ENCODE data around the gene ICOSLG.
A peak's percentile ranks its signal among the peaks of the same experiment; 100 is the strongest.
"Not testable (repeated sequence)": the region's sequence is repeated elsewhere in the genome, so short reads cannot be mapped to it uniquely, and the experiment has no call there.

ICOSLG gene

DNA sequence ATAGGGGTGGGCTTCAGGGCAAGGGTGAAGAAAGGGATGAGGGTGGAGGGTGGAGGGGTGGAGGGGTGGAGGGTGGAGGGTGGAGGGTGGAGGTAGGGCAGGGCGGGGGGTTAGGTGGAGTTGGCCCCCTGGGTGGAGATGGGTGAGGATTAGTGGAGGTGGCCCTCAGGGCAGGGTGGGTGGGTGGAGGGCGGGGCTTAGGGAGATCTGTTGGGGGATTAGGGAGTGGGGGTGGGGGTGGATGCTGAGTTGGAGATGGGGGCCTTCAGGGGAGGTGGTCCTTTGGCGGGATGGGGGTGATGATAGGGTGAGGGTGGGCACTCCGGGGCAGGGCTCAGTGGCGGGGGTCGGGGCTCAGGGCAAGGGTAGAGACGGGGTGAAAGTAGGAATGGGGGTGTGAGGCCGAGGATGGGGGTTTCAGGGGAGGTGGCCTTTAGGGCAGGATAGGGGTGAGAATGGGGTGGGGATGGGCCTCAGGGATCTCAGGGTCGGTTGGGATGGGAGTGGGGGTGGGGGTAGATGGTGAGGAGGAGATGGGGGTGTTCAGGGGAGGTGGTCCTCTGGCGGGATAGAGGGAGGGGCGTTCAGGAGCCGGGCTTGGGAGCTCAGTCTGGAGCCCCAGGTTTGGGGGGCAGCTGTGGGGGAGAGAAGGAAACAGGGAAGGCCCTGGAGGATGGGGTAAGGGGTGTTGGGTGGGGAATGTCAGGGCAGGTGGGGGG, 21.8 kb upstream of the ICOSLG start:
- DNase-seq (ENCODE audit: insufficient read length) = no peak
- no peak for FAIRE-seq
- TF ChIP-seq POLR2AphosphoS5 (IDR thresholded peaks at IDR 0.05; ENCODE audit: low read depth, low read length) (no peak), POLR2A (IDR thresholded peaks at IDR 0.05; ENCODE audit: low read depth, low read length) (no peak), TAF1 (IDR thresholded peaks at IDR 0.05; ENCODE audit: borderline replicate concordance, low read depth, low read length) (no peak)

DNA sequence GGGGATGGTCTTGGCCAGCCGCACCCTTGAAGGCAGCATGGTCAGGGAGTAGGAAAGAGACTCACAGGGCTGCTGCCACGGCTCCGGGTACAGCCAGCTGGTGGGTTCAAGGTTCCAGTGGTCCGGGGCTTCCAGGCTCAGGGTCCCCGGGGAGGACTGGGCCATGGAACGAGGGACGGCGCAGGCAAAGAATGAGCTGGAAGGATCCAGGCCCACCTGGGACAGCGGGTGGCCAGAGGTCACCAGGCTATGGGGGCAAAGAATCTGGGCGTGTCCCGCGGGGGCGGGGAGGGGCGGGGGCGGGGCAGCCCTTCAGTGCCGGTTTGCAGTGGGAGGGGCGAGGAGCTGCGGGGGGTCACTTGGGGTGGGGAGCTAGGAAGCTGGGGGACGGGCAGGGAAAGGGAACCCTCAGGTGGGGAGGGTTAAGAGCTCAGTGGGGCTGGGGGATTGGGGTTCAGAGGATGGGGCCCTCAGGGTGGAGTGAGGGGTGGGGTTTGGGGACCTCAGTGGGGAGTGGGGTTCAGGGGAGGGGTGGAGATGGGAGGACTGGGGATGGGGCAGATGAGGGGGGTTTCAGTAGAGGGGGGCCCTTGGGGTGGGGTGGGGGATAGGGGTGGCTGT, 21.0 kb upstream of the ICOSLG start, which contains the start of gene DNMT3L:
DNMT3L (minus strand) TSS at position 223 of the 621 bp plus-strand sequence. CDS start 638 bp downstream, outside the sequence.
- no peak for DNase-seq (ENCODE audit: insufficient read length)
- FAIRE-seq = no peak
- TF ChIP-seq TAF1 (IDR thresholded peaks at IDR 0.05; ENCODE audit: borderline replicate concordance, low read depth, low read length) = no peak
- no peak for TF ChIP-seq POLR2A (IDR thresholded peaks at IDR 0.05; ENCODE audit: low read depth, low read length)
- TF ChIP-seq POLR2AphosphoS5 (IDR thresholded peaks at IDR 0.05; ENCODE audit: low read depth, low read length) = no peak

DNA sequence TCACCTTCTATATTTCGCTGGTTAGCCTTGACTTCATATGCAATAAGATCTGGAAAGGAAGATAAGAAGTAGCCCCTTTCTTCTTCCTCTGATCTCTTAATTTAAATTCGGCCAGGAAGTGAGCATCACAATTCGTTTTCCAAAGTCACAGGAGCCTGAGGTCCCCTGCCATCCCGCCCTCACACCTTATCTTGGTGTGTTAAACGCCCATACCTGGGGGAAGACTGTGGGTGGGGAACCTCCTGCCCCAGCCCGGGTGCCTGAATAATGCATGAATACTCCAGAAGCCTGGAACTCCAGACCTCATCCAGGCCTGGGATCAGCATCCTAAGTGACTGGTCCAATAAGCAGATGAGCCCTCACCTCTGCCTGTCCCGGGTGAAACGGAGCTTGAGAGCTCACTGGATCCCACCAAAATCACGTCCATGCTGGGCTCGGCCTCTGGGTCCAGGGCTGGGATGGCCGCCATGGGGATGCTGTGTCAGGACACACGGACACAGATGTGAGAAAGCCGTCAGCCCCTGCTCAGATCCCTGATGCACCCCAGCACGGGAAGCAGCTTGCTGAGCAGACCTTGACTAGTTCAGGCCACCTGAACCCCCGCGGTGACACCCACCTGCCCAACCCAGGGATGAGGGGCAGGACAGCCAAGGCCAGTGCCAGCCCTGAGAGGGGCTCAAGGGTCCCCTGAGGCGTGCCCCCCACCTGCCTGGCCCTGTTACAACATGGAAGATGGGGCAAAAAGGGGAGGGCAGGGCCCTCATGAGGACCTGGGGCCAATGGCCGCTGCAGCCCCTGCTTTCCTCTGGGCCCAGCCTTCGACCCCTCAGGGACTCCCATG, 20.3 kb upstream of the ICOSLG start:
- no peak for FAIRE-seq
- no peak for DNase-seq (ENCODE audit: insufficient read length)
- TF ChIP-seq TAF1 (IDR thresholded peaks at IDR 0.05; ENCODE audit: borderline replicate concordance, low read depth, low read length) (no peak), POLR2AphosphoS5 (IDR thresholded peaks at IDR 0.05; ENCODE audit: low read depth, low read length) (no peak), POLR2A (IDR thresholded peaks at IDR 0.05; ENCODE audit: low read depth, low read length) (no peak)

DNA sequence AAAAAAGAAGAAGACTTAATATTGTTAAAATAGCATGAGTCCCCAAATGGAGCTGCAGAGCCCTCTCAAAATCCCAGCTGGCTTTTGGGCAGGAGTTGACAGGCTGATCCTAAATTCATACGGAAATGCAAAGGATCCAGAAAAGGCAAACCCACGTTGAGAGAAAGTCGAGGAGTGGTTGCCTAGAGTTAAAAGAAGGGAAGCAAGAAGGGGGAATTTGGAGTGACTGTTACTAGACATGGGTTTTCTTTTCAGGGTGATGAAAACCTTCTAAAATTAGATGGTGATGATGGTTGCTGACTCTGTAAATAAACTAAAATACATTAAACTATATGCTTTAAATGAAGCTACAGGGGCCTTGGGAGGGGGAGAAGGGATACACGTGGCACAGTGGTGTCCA, 19.3 kb upstream of the ICOSLG start:
- TF ChIP-seq TAF1 (IDR thresholded peaks at IDR 0.05; ENCODE audit: borderline replicate concordance, low read depth, low read length) (no peak), POLR2A (IDR thresholded peaks at IDR 0.05; ENCODE audit: low read depth, low read length) (no peak), POLR2AphosphoS5 (IDR thresholded peaks at IDR 0.05; ENCODE audit: low read depth, low read length) (no peak)
- DNase-seq (ENCODE audit: insufficient read length) (no peak), FAIRE-seq (no peak)

DNA sequence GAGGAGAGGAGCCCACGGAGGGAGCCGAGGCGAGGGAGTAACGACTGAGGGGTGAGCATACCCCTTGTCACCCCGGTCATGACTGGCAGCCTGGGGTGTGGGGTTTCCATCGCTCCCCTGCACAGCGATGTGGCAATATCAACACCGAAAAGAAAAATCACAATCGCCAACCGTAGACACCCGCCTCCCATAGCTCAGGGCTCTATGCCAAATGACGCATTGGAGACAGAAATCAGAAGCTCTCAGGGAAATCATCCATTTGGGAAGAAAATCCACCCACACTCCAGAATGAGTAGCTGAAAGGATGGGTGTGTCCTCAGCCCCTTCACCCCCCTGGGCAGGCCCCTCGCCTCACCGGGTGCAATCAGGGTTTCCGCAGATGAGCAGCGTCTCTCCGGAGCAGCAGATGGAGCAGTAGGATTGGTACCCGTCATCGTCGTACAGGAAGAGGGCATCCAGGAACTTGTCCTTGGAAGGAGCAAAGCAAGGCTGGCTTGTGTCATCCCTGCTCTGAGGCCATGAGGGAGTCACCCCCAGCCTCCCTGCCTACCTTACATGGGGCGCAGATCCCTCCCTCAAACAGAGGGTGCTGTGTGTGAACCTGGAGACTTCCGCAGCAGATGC, 18.5 kb upstream of the ICOSLG start:
- TF ChIP-seq POLR2A (IDR thresholded peaks at IDR 0.05; ENCODE audit: low read depth, low read length) (no peak), TAF1 (IDR thresholded peaks at IDR 0.05; ENCODE audit: borderline replicate concordance, low read depth, low read length) (no peak), POLR2AphosphoS5 (IDR thresholded peaks at IDR 0.05; ENCODE audit: low read depth, low read length) (no peak)
- DNase-seq (ENCODE audit: insufficient read length) (peak; percentile 2), FAIRE-seq (no peak)

DNA sequence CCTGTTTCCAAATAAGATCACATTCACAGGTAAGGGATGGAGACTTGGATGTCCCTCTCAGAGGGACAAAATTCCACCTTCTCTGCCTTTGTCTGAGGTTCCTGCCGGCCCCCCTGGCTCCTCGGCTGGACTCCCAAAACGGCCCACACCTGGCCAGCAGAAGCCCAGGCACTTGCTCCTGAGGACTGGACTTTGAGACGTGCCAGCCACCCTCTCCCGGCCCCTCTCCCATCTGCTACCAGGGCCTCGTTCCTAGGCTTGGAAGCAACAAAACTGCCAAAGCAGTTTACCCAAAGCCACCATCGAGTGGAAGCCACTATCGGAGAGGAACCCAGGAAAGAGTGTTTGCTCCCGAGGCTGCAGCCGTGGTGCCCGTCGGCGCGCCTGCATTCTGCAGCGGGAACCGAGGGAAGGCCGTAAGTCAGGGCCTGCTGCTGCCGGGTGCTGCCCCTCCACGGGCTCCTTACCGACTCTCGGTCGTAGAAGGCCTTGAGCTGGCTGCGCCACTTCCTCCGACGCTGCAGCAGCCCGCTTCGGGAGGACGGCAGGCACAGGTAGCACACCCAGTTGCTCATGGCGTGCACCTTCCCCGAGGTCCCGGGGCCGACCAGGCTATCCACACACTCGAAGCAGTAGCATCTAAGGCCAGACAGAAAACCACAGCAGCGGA, 17.4 kb upstream of the ICOSLG start:
- peak; percentile 13 for DNase-seq (ENCODE audit: insufficient read length)
- TF ChIP-seq TAF1 (IDR thresholded peaks at IDR 0.05; ENCODE audit: borderline replicate concordance, low read depth, low read length) (no peak), POLR2AphosphoS5 (IDR thresholded peaks at IDR 0.05; ENCODE audit: low read depth, low read length) (no peak), POLR2A (IDR thresholded peaks at IDR 0.05; ENCODE audit: low read depth, low read length) (no peak)
- no peak for FAIRE-seq

DNA sequence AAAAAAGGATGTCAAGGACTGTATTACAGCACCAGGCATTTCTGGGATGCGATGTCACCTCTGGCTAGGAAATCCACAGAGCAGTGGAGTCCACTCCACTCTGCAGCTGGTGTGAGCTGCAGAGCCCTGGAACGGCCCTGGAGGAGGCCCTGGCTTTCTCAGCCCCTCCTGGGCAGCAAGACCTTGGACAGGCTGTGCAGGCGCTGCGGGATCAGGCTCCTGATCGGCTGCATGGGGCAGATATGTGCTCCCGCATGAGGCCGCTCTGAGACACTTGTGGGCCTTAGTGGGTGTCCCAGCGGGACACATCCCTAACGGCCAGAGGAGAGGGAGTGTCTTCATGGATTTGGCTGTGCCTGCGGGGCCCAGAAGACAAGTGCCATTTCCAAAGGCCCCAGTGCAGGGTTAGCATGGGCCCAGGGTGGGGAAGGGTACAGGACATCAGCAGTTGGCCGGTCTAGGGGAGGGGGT, 14.8 kb upstream of the ICOSLG start:
- TF ChIP-seq POLR2A (IDR thresholded peaks at IDR 0.05; ENCODE audit: low read depth, low read length) (no peak), POLR2AphosphoS5 (IDR thresholded peaks at IDR 0.05; ENCODE audit: low read depth, low read length) (no peak), TAF1 (IDR thresholded peaks at IDR 0.05; ENCODE audit: borderline replicate concordance, low read depth, low read length) (no peak)
- DNase-seq (ENCODE audit: insufficient read length) (peak; percentile 5), FAIRE-seq (no peak)

DNA sequence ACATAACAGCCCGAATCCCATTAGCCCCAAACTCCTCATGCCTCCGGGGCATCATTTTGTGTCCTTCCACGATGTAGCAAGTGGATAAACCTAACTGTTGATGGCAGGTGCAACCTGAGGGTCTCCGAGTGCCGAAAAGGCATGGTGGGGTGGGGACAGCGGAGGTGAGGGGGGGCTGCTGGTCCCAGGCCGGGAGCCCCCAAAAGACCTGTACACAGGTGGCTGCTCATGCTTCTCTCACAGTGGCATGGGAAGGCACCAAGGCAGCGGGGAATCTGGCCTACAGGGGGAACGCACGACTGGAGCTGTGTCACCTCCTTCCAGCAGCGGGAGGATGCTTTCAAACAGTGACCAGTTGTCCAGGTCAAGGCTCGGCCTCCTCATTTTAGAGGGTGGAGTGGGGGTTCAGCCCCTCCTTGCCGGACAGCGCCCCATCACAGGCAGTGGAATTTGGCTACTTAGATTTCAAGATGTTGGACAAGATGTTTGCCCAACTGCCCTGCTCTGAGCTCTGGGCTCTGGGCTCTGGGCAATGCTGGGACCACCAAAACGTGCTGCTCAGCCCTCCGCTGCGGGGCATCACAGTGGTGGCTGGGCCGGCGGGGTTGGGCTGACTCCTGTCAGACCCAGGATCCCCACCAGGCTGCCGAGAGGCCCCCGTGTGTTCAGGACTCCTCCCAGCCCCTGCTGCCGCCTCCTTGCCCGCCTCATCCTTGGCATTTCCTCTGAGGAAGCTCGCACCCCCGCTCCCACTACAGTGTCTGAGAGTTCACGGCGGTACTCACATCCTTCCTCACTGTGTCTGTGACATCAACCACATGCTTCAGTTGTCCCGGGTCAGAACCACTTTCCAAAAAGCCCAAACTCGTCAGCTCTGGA, 13.3 kb upstream of the ICOSLG start:
- peak; percentile 13 for DNase-seq (ENCODE audit: insufficient read length)
- no peak for FAIRE-seq
- TF ChIP-seq POLR2AphosphoS5 (IDR thresholded peaks at IDR 0.05; ENCODE audit: low read depth, low read length) (no peak), POLR2A (IDR thresholded peaks at IDR 0.05; ENCODE audit: low read depth, low read length) (no peak), TAF1 (IDR thresholded peaks at IDR 0.05; ENCODE audit: borderline replicate concordance, low read depth, low read length) (no peak)

DNA sequence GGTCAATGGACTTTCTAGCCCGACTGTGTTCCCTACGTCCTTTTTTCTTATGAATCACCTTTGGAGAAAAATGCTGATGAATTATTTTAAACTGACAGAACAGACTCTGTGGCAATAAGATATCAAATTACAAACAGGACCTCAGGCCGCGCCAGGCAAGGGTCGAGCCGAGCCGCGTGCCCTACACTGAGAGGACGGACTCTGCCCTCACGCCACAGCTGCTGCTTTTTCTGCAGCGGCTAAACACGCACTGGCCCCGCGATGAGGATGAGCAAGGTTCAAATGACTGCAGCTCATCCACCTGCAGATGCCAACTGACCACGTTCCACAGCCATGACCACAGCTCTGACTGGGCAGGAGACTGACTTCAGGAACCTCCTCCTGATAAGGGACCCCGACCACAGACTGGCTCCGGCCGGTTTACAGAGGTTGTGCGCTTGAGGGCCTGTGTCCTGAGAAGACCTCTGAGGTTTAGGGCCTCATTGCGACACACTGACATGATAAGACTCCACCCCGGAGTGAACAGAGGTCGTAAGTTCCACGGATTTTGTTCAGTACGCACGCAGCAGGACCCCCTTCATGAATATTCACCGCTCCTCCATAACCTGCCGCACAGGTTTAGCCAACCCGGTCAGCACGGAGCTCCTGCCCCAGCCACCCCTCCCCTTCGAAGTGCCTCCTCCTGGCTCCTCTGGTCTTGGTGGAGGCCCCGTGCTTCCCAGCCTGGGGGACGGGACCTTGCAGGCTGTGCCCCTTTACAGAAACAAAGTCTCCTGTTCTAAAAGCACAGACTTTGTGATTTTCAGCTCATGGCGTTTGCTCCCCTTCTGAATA, 8.7 kb upstream of the ICOSLG start:
- not testable (repeated sequence) for FAIRE-seq; DNase-seq (ENCODE audit: insufficient read length)

DNA sequence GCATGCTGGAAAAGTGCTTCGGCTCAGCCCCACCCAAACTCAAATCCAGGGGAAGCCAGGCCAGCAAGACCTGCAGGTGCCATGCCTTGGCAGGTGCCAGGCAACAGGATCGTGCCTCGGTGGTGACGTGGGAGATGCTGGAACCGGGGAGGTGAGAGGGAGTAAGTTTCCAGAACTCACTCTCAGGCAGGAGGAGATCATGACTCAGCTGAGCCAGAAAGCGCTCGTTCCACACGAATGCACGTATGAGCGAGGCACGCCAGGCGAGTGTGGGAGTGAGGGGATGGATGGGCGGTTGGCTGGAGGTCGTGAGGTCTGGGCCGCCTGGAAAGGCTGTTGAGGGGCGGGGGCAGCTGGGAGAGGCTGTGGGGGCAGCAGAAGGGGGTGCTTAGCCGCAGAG, 7.2 kb upstream of the ICOSLG start:
- DNase-seq (ENCODE audit: insufficient read length); FAIRE-seq: not testable (repeated sequence)

DNA sequence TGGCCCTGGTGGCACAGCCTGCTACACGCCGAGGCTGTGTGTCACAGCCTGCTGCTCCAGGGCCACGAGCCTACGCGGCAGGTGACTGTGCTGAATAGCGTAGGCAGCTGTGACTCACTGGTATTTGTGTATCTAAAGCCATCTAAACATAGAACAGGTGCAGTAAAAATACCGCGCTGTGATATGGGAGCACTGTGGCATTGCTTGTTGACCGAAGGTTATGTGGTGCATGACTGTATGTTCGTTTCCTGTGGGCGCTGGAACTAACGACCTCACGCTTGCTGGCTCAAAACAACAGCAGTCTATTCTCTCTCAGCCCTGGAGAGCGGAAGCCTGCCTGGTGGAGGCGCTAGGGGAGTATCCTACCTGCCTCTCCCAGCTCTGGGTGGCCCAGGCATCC, 3.2 kb upstream of the ICOSLG start:
- DNase-seq (ENCODE audit: insufficient read length) = not testable (repeated sequence)
- FAIRE-seq = peak; percentile 100

DNA sequence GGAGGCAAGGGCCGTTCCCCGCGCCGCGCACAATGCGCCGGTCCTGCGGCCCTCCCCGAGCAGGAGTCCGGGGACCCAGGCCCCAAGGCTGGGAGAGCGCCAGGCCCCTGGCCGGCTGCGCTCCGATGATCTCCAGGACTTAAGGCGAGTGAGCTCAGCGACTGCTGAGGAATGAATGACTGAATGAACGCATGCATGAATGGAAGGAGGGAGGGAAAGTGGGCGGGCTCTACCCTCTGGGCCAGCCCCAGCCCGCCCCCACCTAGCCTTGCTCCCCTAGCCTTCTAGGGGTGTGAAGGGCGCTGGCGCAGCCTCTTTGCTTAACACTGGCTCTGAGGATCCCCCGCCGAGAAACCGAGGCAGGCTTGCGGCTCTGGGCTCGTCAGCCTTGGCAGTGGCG, 538 bp upstream of the ICOSLG start:
- FAIRE-seq = peak; percentile 98
- DNase-seq (ENCODE audit: insufficient read length) = not testable (repeated sequence)

DNA sequence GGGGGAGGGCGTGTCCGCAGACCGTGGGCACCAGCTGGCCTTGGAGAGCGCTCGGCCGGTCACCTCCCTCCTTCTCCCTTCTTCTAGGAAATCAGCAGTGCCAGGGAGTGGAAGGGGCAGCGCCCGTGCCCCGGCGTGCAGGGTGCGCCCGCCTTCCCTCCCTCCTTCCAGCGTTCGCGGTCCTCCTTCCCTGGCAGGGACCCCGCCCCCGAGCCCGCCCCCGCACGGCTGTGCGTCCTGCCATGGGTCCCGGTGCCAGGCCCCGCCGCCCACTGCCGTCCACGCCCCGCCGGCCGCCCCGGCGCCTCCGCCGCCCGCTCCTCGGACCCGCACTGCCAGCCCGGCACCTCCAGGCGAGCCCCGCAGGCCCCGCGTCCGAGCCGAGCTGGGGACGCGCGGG, 390 bp downstream of the ICOSLG start:
- DNase-seq (ENCODE audit: insufficient read length); FAIRE-seq: not testable (repeated sequence)

DNA sequence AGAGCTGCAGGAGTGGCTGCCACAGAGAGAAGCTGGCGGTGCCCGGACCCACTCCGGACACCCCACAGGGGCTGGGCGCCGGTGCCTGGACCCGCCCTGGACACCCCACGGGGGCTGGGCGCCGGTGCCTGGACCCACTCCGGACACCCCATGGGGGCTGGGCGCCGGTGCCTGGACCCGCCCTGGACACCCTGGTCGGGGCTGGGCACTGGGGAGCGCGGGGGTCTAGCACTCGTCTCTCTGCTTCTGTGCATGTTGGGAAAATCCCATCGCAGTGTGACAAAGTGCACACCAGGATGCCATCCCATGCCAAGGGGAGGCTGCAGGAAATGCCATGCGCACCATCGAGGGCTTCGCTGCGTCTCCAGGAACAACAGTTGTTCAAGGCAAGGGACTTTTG, 11.2 kb downstream of the ICOSLG start:
- not testable (repeated sequence) for DNase-seq (ENCODE audit: insufficient read length); FAIRE-seq

All from GM12892 (cell line).